Muscle of leg (tissue), 11 donors: ENCODE measurements around the gene GLUL. TPM values are rescaled to one million over a fixed set of nuclear protein-coding genes. Genes with fewer than 3 reads are reported as not detected.
A peak's percentile ranks its signal among the peaks of the same experiment; 100 is the strongest.
"Not testable (repeated sequence)": the region's sequence is repeated elsewhere in the genome, so short reads cannot be mapped to it uniquely, and the experiment has no call there.

Experiments used
- DNase-seq: peaks from one replicate; pipeline ENCODE4 v3.0.0; 2013
- H3K27ac ChIP-seq: one replicate; pipeline ENCODE4 v1.5.1; 2013; ENCODE audit warnings: mild to moderate bottlenecking, low read length, control low read depth
- H3K27me3 ChIP-seq: one replicate; pipeline ENCODE4 v1.6.1; 2013; ENCODE audit warnings: low read length; ENCODE audit not compliant: control insufficient read depth, insufficient read depth
- H3K36me3 ChIP-seq: one replicate; pipeline ENCODE4 v1.6.1; 2013; ENCODE audit warnings: low read length; ENCODE audit not compliant: control insufficient read depth, insufficient read depth
- H3K4me1 ChIP-seq: one replicate; pipeline ENCODE4 v1.6.1; 2013; ENCODE audit warnings: low read length; ENCODE audit not compliant: control insufficient read depth, insufficient read depth
- H3K4me3 ChIP-seq: one replicate; pipeline ENCODE4 v1.5.1; 2013; ENCODE audit warnings: low read length, control low read depth
- H3K9me3 ChIP-seq: replicated peaks from 2 replicates; pipeline ENCODE4 v1.6.1; 2013; ENCODE audit warnings: low read depth, low read length; ENCODE audit not compliant: control insufficient read depth
- WGBS: methylation state at CpG from one replicate; pipeline ENCODE4 v1.1.5; 2013; ENCODE audit warnings: missing lambda C conversion rate; ENCODE audit not compliant: insufficient coverage; 5-methylcytosine and 5-hydroxymethylcytosine counted together
- polyA plus RNA-seq, 8 donors: library from polyadenylated mRNA; unstranded; fragments of 120-200 nt; gene quantifications; one replicate each; pipeline versions ENCODE4 v1.2.1 to v1.2.3, GENCODE V29; 2013; ENCODE audit warnings: inconsistent platforms in 1 of 8, low replicate concordance in 1 of 8; ENCODE audit not compliant: insufficient read length in 8 of 8, insufficient read depth in 1 of 8
- total RNA-seq: library from RNA; stranded (reverse); fragments of 120-200 nt; gene quantifications from one replicate; pipeline ENCODE4 v1.2.4, GENCODE V29; 2013

The GLUL gene
- total and polyA plus RNA-seq, 9 donors: 238 to 417 (median 287) TPM

DNA sequence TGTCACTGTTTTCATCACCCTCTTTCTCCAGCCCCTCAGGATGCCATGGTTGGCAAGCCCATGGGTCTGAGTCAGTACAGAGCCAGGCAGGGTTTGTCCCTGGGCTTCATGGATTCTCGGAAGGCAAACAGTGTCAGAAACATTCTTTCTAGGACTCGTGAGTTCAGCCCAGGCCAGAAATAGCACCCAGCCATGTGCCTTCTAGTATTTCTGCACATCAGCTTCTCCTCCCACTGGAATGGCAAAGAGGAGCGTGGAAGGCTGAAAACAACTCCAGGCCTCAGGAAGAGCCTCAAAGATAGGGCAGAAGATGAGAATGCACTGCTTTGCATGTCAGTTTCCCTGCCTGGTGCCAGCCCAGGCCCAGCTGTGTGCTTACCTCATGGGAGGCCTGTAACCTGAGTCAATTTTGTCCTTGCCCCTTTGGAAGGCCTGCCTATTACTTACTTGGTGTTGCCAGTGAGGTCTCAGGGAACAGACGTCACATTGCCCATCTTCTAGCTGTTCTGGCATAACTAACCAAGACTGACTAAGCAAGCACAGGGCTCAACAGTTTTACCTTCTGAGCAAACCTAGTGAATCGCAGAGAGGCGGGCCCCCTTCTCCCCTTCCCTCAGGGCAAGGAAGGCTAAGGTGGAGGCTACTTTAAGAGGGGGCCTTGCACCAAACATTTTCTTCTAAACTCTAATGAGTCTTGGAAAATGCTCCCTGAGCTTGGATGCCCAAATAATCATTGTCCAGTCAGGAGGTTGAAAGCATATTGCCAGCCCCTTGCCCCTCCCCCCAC, 42.4 kb downstream of the GLUL start:
- Histone ChIP-seq H3K9me3 (no peaks in the 10 kb centered on the region), H3K27me3 (no peaks in the 10 kb centered on the region), H3K4me3 (no peak overlapping the region), H3K27ac (peak overlapping the region; percentile 84), H3K36me3 (no peaks in the 10 kb centered on the region), H3K4me1 (peaks cover 17% of the 10 kb centered on the region)
- peak; percentile 75 for DNase-seq
- WGBS: 72% methylated on average over 3 of the region's 6 CpGs

DNA sequence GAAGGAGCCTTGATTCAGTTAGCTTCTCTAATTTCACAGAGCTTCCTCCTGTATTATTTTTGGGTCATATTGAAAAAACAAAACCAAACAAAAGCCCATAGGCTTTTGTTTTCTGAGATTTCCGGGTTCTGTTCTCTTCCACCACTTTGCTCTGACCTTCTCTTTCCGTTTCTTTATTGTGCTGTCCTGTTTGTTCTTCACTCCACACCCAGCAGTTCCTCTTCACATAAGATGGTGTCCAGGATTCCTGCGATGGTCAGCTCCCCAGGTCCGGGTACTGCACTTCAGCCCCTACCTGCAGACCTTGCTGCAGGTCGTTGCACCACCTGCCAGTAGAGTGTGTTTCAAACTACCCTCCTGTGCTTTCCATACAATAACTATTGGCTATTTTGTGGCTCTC, 44.6 kb downstream of the GLUL start:
- WGBS: 63% methylated on average over 3 of the region's 5 CpGs

DNA sequence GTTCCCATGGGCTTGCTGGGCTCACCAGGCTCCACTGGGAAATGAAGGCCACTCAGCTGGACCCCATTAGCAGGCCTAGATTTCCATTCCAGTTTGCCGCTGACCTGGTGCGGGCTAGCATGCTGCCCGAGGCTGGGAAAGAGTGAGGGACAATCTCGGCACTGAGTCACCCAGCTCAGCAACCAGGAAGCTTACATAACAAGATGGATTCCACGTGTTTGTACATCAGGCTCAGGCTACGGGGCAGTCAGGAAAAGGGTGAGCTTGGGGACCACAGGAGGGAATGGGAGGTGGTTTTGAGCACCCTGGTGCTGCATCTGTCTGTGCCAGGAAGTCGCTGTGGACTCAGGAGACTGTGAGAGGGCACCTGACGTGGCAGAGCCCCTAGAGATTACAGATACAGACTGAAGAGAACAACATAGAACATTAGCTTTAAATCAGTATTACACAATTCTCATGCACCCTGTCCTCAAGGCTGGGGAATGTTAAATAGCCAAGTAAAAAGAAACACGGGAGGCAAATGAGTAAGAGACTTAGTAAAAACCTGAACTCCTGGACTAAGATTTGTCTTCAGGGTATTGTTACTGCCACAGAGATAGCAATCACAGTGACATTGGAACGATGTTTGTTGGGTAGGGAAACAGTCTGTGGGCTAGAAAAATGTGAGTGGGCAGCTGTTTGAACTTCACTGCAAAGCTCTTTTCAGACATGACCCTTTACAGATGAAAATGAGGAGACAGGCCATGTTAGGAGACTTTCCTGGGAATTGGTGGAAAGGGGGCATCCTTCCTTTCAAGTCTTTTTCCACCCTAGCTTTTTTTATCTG, 51.1 kb downstream of the GLUL start:
- H3K4me1 ChIP-seq: peaks cover 35% of the 10 kb centered on the region
- no peak for DNase-seq
- H3K36me3 ChIP-seq: no peaks in the 10 kb centered on the region
- H3K9me3 ChIP-seq: no peaks in the 10 kb centered on the region
- no peaks in the 10 kb centered on the region for H3K27me3 ChIP-seq
- WGBS: 78% methylated on average over 8 of the region's 10 CpGs
- no peak overlapping the region for H3K27ac ChIP-seq
- no peak overlapping the region for H3K4me3 ChIP-seq

More for the DNA sequence above, 44.6 kb downstream of the GLUL start:
- H3K4me3 ChIP-seq: no peak overlapping the region
- no peaks in the 10 kb centered on the region for H3K36me3 ChIP-seq
- H3K9me3 ChIP-seq: no peaks in the 10 kb centered on the region
- DNase-seq: no peak
- no peaks in the 10 kb centered on the region for H3K27me3 ChIP-seq
- H3K4me1 ChIP-seq: peaks cover 17% of the 10 kb centered on the region
- H3K27ac ChIP-seq: no peak overlapping the region

DNA sequence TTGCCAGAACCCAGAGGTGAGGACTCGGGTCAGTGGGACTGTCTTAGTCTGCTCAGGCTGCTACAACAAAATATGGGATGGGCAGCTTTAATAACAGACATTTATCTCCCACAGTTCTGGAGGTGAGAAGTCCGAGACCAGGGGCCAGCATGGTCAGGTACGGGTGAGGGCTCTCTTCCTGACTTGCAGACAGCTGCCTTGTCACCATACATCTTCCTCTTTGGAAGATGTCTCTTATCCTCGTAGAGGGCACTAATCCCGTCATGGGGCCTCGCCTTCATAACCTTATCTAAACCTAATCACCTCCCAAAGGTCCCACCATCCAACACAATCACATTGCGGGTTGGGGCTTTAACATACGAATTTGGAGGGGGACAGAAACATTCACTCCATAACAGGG, 51.9 kb downstream of the GLUL start:
- no peak for DNase-seq

DNA sequence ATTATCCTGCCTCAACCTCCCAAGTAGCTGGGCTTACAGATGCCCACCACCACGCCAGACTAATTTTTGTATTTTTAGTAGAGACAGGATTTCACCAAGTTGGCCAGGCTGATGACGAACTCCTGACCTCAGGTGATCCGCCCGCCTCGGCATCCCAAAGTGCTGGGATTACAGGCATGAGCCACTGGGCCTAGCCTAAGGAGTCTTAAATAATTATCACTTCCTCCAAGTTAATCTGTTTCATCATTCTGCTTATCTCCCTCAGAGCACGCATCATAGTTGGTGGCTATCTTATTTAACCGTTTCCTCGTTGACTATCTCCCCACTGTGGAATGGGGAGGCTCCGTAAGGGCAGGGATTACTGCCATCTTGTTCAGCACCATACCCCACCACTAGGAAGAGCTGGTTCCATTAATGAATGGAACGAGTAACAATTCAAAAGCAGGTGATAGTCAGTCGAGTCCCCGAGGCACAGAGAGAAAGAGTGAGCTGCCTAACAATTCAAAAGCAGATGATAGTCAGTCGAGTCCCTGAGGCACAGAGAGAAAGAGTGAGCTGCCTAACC, 52.7 kb downstream of the GLUL start:
- H3K27ac ChIP-seq: no peak overlapping the region
- WGBS: 87% methylated on average over 4 of the region's 13 CpGs
- H3K4me1 ChIP-seq: peaks cover 35% of the 10 kb centered on the region
- H3K4me3 ChIP-seq: no peak overlapping the region
- DNase-seq: no peak
- H3K27me3 ChIP-seq: peaks cover 2% of the 10 kb centered on the region
- H3K9me3 ChIP-seq: no peaks in the 10 kb centered on the region
- H3K36me3 ChIP-seq: no peaks in the 10 kb centered on the region

More for the DNA sequence above, 51.9 kb downstream of the GLUL start:
- H3K36me3 ChIP-seq: no peaks in the 10 kb centered on the region
- H3K27me3 ChIP-seq: no peaks in the 10 kb centered on the region
- H3K27ac ChIP-seq: no peak overlapping the region
- 80% methylated on average over 1 of the region's 8 CpGs for WGBS
- no peak overlapping the region for H3K4me3 ChIP-seq
- H3K9me3 ChIP-seq: no peaks in the 10 kb centered on the region
- peaks cover 35% of the 10 kb centered on the region for H3K4me1 ChIP-seq

DNA sequence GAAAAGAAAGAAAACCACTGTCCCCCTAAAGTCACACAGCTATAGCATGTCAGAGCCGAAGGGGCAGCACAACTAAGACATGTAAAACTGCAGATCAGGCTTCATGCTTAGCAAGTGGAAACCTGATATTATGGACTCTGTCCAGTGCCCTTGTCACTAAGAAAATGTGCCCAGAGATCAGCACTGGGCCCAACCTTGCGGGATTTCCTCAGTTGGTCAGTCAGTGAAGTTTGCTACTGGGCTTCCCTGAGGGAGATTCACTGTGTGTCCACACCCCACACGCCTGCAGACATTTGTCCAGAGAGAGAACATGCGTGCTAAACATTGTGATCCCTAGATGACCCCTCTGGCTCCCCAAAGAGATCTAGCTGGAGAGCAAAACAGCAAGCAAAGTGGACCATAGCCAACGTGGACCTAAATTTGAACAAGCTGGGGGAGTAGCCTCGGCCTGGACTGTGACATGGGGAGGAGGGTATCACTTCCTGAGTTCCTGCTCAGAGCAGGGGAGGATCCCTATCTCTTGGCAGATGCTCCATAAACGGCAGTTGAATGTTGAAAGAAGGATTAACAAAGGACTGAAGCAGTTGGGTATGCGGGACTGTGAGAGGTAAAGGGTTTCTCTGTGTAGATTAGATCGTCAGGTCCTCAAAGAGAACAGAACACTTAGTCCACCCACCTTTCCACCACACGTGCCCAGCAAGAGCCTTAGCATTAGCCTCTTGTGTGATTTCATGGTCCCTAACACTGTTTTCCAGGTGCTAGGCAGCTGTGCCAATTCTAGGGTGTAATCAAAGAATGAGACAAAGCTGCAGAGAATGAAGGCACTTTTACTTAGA, 53.6 kb downstream of the GLUL start:
- H3K27ac ChIP-seq: peak overlapping the region; percentile 80
- peaks cover 35% of the 10 kb centered on the region for H3K4me1 ChIP-seq
- H3K27me3 ChIP-seq: peaks cover 2% of the 10 kb centered on the region
- H3K4me3 ChIP-seq: no peak overlapping the region
- no peaks in the 10 kb centered on the region for H3K36me3 ChIP-seq
- no peaks in the 10 kb centered on the region for H3K9me3 ChIP-seq
- peak; percentile 78 for DNase-seq
- 33% methylated on average over 4 of the region's 10 CpGs for WGBS

DNA sequence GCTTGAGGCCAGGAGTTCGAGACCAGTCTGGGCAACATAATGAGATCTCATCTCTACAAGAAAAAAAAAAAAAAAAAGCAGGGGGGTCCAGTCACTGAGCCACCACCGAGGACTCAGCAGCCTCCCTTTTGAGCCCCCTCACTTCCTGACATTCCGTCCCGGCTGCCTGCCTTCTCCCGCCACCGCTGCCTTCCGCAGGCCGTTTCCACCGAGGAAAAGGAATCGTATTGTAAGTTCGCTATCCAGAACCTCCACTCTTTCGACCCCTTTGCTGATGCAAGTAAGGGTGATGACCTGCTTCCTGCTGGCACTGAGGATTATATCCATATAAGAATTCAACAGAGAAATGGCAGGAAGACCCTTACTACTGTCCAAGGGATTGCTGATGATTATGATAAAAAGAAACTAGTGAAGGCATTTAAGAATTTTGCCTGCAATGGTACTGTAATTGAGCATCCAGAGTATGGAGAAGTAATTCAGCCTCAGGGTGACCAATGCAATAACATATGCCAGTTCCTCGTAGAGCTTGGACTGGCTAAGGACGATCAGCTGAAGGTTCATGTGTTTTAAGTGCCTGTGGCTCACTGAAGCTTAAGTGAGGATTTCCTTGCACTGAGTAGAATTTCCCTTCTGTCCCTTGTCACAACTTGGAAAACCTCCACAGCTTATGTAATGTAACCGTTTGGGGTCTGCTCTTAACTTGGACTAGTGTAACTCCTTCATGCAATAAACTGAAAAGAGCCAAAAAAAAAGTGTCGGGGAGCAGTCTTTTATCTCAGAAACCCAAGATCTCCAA, 55.6 kb downstream of the GLUL start:
- 14% methylated on average over 2 of the region's 16 CpGs for WGBS
- Histone ChIP-seq H3K27ac (no peak overlapping the region), H3K4me3 (no peak overlapping the region), H3K36me3 (no peaks in the 10 kb centered on the region), H3K4me1 (peaks cover 35% of the 10 kb centered on the region), H3K9me3 (no peaks in the 10 kb centered on the region), H3K27me3 (peaks cover 2% of the 10 kb centered on the region)
- DNase-seq: peak; percentile 74

DNA sequence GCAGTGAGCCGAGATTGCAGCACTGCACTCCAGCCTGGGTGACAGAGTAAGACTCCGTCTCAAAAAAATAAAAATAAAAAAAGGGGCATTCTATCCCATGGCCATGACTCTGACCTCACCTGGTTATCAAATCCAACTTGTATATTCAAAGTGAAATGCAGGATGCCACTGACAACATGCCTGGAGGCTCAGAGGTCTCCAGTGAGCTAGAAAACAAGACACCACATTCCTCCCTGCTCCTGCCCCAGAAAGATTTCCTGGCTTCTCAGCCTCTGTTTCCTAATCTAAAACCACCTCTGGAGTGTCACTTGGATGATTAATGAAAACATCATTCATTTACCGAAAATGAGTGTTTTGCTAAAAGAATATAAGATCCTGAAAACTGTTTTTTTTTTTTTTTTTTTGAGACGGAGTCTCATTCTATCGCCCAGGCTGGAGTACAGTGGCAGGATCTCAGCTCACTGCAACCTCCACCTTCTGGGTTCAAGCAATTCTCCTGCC, 58.5 kb downstream of the GLUL start:
- H3K9me3 ChIP-seq, H3K27ac ChIP-seq, H3K36me3 ChIP-seq, H3K4me3 ChIP-seq, DNase-seq, H3K27me3 ChIP-seq: not testable (repeated sequence)
- WGBS: no CpG with 5 or more reads among the region's 5 CpGs
- H3K4me1 ChIP-seq: peaks cover 26% of the 10 kb centered on the region
